SU-DHL-6 (cell line): ENCODE data around the gene B4GALNT1.

Experiments
- EZH2phosphoT487 ChIP-seq: fragments of 200-600 bp; sonication (generic), shearing (Covaris generic); conservative IDR thresholded peaks from 2 replicates; pipeline ENCODE4 v1.6.1; 2018; ENCODE audit warnings: mild to moderate bottlenecking, antibody characterized with exemption, low read length, moderate library complexity, mixed read lengths
- TF ChIP-seq, protein P1 (sequence below): fragments of 200-600 bp; sonication (generic); IDR thresholded peaks from one replicate; pipeline ENCODE4 v1.5.1; 2017; ENCODE audit warnings: antibody characterized with exemption, mild to moderate bottlenecking, low read length, moderate library complexity; ENCODE audit not compliant: insufficient read depth, poor library complexity, severe bottlenecking

DNA sequence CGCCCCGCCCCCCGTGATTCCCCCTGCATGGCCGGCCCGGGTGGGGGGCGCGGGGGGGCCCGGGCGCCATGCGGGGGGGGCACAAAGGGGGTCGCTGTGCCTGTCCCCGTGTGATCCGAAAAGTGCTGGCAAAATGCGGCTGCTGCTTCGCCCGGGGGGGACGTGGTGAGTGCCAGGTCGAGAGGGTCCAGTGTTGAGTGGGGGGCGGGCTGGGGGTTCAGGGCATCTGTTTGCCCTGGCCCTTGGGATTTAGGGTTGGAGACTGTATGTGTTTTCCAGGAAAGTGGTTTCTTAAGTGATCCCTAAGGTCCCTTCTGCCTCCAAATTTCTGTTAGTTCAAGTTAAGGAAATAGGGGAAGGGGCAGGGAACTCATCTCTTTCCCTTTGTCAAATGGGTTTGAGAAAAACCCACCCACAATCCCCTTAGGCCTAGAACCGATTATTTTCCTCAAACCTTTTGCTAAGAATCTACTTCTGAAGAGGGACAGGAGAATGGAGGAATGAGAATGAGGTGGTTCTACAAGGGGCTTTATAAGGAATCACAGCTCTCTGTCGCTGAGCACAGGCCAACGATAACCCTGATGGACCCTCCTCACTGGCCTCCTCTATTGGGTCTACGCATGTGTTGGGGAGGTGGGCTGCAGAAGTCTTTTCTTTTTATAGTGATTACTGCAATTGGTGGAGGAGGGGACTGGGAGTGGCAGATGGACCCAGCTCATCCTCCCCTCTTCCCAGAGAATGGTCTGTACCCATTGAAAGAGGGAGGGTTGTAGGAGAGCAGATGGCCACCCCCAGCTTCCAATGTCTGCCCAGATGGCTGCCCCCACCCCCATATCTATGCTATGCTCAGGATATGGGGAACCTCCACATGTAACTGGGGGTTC, 20.9 kb downstream of the B4GALNT1 start:
- TF ChIP-seq, protein P1, sequence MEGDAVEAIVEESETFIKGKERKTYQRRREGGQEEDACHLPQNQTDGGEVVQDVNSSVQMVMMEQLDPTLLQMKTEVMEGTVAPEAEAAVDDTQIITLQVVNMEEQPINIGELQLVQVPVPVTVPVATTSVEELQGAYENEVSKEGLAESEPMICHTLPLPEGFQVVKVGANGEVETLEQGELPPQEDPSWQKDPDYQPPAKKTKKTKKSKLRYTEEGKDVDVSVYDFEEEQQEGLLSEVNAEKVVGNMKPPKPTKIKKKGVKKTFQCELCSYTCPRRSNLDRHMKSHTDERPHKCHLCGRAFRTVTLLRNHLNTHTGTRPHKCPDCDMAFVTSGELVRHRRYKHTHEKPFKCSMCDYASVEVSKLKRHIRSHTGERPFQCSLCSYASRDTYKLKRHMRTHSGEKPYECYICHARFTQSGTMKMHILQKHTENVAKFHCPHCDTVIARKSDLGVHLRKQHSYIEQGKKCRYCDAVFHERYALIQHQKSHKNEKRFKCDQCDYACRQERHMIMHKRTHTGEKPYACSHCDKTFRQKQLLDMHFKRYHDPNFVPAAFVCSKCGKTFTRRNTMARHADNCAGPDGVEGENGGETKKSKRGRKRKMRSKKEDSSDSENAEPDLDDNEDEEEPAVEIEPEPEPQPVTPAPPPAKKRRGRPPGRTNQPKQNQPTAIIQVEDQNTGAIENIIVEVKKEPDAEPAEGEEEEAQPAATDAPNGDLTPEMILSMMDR: no peak
- TF ChIP-seq EZH2phosphoT487: no peak
